K562 (cell line): ENCODE results near the gene BPHL. TPM values are rescaled to one million over a fixed set of nuclear protein-coding genes. Genes with fewer than 3 reads are reported as not detected.
"Not testable (repeated sequence)": the region's sequence is repeated elsewhere in the genome, so short reads cannot be mapped to it uniquely, and the experiment has no call there.

Experiments
- ATAC-seq: fragments of 200-7000 bp; cut with Tn5 transposase; 3 replicates; pipeline ENCODE4 v1.9.1; 2020; ENCODE audit warnings: moderate library complexity
- BruUV-seq: library from RNA; stranded (reverse); fragments of 400-500 nt; replicated peaks from 2 replicates; lab custom pipeline; 2021; lab: Mats Ljungman, UMichigan
- CTCF ChIA-PET: fragments of 300-600 bp; formaldehyde crosslinking; extraction: SDS; loops from one replicate; lab custom pipeline; 2021; ENCODE audit warnings: low intra/inter-chr PET ratio; lab: Yijun Ruan, JAX
- POLR2A ChIA-PET: fragments of 300-600, 350-650 bp; sonication (Branson Sonifier 250); formaldehyde crosslinking; extraction: SDS; loops from one replicate; lab custom pipeline; 2021; ENCODE audit warnings: antibody characterized with exemption, inconsistent platforms; lab: Yijun Ruan, JAX
- DNase-seq, 4 experiments: peaks; one replicate each; pipeline versions ENCODE4 v3.0.0 to v3.0.0-alpha.2; 2011 to 2018; ENCODE audit warnings: low spot score in 3 of 4, mixed read lengths in 3 of 4; ENCODE audit errors: extremely low read depth in 1 of 4
- FAIRE-seq: peaks from 2 replicates; lab custom pipeline; 2011; peaks lifted over from hg19 to GRCh38; lab: Jason Lieb, UNC
- H2AFZ ChIP-seq: 2 replicates; pipeline ENCODE4 v1.6.0; 2011; ENCODE audit warnings: low read depth, low read length, control low read depth, inconsistent platforms
- H3K27ac ChIP-seq: fragments of 200-600 bp; 3 replicates; pipeline ENCODE4 v1.8.0; 2011; ENCODE audit warnings: low read depth, mild to moderate bottlenecking, control low read depth, inconsistent platforms, low read length, moderate library complexity, mixed read lengths; ENCODE audit errors: extremely low read depth
- H3K27me3 ChIP-seq, 2 experiments: fragments of 300-600 bp in 1 of 2; 2 replicates in 1 of 2; 3 replicates in 1 of 2; pipeline versions ENCODE4 v1.6.0 to v1.8.0; 2011; ENCODE audit warnings: inconsistent platforms in 2 of 2, low read length in 2 of 2, mild to moderate bottlenecking in 1 of 2, mixed read lengths in 1 of 2, moderate library complexity in 1 of 2; ENCODE audit not compliant: control insufficient read depth in 2 of 2, insufficient read depth in 2 of 2
- H3K36me3 ChIP-seq: fragments of 300-600 bp; 3 replicates; pipeline ENCODE4 v1.8.0; 2011; ENCODE audit warnings: mild to moderate bottlenecking, low read length, inconsistent platforms; ENCODE audit not compliant: control insufficient read depth, insufficient read depth
- H3K4me1 ChIP-seq, 2 experiments: fragments of 200-600 bp in 1 of 2; replicated peaks in 1 of 2; 2 replicates in 1 of 2; 3 replicates in 1 of 2; pipeline versions ENCODE4 v1.5.1 to v1.8.0; 2011; ENCODE audit warnings: inconsistent platforms in 2 of 2, low read length in 2 of 2, mild to moderate bottlenecking in 1 of 2, mixed read lengths in 1 of 2, moderate library complexity in 1 of 2; ENCODE audit not compliant: control insufficient read depth in 2 of 2, insufficient read depth in 2 of 2
- H3K4me2 ChIP-seq: 2 replicates; pipeline ENCODE4 v1.6.1; 2011; ENCODE audit warnings: low read length, control low read depth, inconsistent platforms, mixed read lengths; ENCODE audit not compliant: insufficient read depth
- H3K4me3 ChIP-seq: fragments of 200-600 bp; sonication (generic), shearing (Covaris generic); 2 replicates; pipeline ENCODE4 v1.5.1; 2016; ENCODE audit warnings: control low read depth, inconsistent platforms
- H3K79me2 ChIP-seq: fragments of 200-600 bp; 3 replicates; pipeline ENCODE4 v1.8.0; 2011; ENCODE audit warnings: low read length, inconsistent platforms; ENCODE audit not compliant: control insufficient read depth, insufficient read depth
- H3K9ac ChIP-seq, 2 experiments: 2 replicates each; pipeline versions ENCODE4 v1.6.0 to v1.6.1; 2011; ENCODE audit warnings: low read depth in 2 of 2, low read length in 2 of 2, control low read depth in 1 of 2, inconsistent platforms in 1 of 2, mild to moderate bottlenecking in 1 of 2, mixed read lengths in 1 of 2; ENCODE audit not compliant: insufficient read depth in 1 of 2
- H3K9me1 ChIP-seq: one replicate; pipeline ENCODE4 v1.6.0; 2011; ENCODE audit warnings: inconsistent platforms, mild to moderate bottlenecking, low read length, moderate library complexity; ENCODE audit not compliant: control insufficient read depth, insufficient read depth
- H3K9me3 ChIP-seq: replicated peaks from 2 replicates; pipeline ENCODE4 v1.5.1; 2011; ENCODE audit warnings: low read depth, low read length, inconsistent platforms; ENCODE audit not compliant: control insufficient read depth, insufficient read depth
- H4K20me1 ChIP-seq: replicated peaks from 2 replicates; pipeline ENCODE4 v1.6.1; 2011; ENCODE audit warnings: low read length, inconsistent platforms, mixed read lengths; ENCODE audit not compliant: control insufficient read depth, insufficient read depth
- BRD9 ChIP-seq: fragments of 450-650 bp; IDR thresholded peaks from 2 replicates; pipeline ENCODE4 v1.6.1; 2018; ENCODE audit warnings: low read depth; ENCODE audit not compliant: partially characterized antibody
- CBX2 ChIP-seq: fragments of 200-600 bp; sonication (generic); IDR thresholded peaks from one replicate; pipeline ENCODE4 v1.6.1; 2012; ENCODE audit warnings: mild to moderate bottlenecking, low read length, inconsistent platforms; ENCODE audit not compliant: insufficient read depth, poor library complexity, severe bottlenecking
- ELF4 ChIP-seq: fragments of 450-650 bp; formaldehyde crosslinking; IDR thresholded peaks from 2 replicates; pipeline ENCODE4 v1.4.0; 2022; ENCODE audit warnings: missing genetic modification characterization
- FOXK2 ChIP-seq, 2 experiments: fragments of 450-650 bp; IDR thresholded peaks in 1 of 2; conservative IDR thresholded peaks in 1 of 2; 2 replicates each; pipeline ENCODE4 v1.6.1; 2016; ENCODE audit warnings: low read depth in 2 of 2, mild to moderate bottlenecking in 1 of 2
- GATAD2A ChIP-seq: fragments of 450-650 bp; IDR thresholded peaks from 2 replicates; pipeline ENCODE4 v1.6.1; 2017
- HDAC1 ChIP-seq, 2 experiments: fragments of 450-650 bp; IDR thresholded peaks; 2 replicates each; pipeline ENCODE4 v1.6.1; 2016 to 2017; ENCODE audit warnings: inconsistent platforms in 1 of 2, mild to moderate bottlenecking in 1 of 2, moderate library complexity in 1 of 2
- MECOM ChIP-seq: fragments of 250-450 bp; sonication (Bioruptor Pico); IDR thresholded peaks from 2 replicates; pipeline ENCODE4 v1.8.0; 2022; ENCODE audit warnings: inconsistent platforms
- NFYB ChIP-seq: IDR thresholded peaks from 2 replicates; pipeline ENCODE4 v1.6.1; 2011; ENCODE audit warnings: mild to moderate bottlenecking, moderate library complexity; ENCODE audit not compliant: insufficient read length; ENCODE audit errors: extremely low read depth
- PTRF ChIP-seq: fragments of 450-650 bp; IDR thresholded peaks from 2 replicates; pipeline ENCODE4 v1.6.1; 2016; ENCODE audit warnings: mild to moderate bottlenecking, missing genetic modification characterization, missing compliant biosample characterization
- TRIM28 ChIP-seq: fragments of 450-650 bp; IDR thresholded peaks from 2 replicates; pipeline ENCODE4 v1.6.1; 2017
- ZNF41 ChIP-seq: fragments of 250-450 bp; sonication (Bioruptor Pico); conservative IDR thresholded peaks from 2 replicates; pipeline ENCODE4 v1.4.0; 2020; ENCODE audit warnings: mild to moderate bottlenecking
- ZNF75A ChIP-seq: fragments of 450-650 bp; formaldehyde crosslinking; IDR thresholded peaks from 2 replicates; pipeline ENCODE4 v1.4.0; 2020; ENCODE audit warnings: mild to moderate bottlenecking
- WGBS: fragments of 100-300 bp; shearing (Covaris generic); methylation state at CpG from one replicate; pipeline ENCODE4 v1.1.6; 2016; ENCODE audit warnings: low coverage, mixed read lengths; ENCODE audit not compliant: insufficient coverage; ENCODE audit errors: missing lambda C conversion rate; 5-methylcytosine and 5-hydroxymethylcytosine counted together
- in situ Hi-C: fragments of 300-500 bp; cut with MboI; formaldehyde crosslinking; loops from 4 replicates; pipeline ENCODE4 v1.15.0; 2018; ENCODE audit warnings: inconsistent platforms, mixed read lengths
- intact Hi-C: fragments of 100-400 bp; cut with micrococcal nuclease; formaldehyde crosslinking; loops from 2 replicates; pipeline ENCODE4 v1.14.2; 2022
- polyA plus RNA-seq, 8 experiments: library from polyadenylated mRNA; depleted of rRNA in 4 of 8; stranded (reverse) in 5 of 8; unstranded in 3 of 8; fragments of >200 nt; fragmentation: Nextera tagmentation in 2 of 8; fragmentation: Illumina TruSeq in 1 of 8; extraction: Ambion mirVana in 2 of 8; extraction: Trizol in 1 of 8; gene quantifications; 2 replicates each; pipeline versions ENCODE4 v1.2.1 to v1.2.3, GENCODE V29; 2011 to 2014; ENCODE audit warnings: inconsistent platforms in 1 of 8, missing spikeins in 1 of 8
- total RNA-seq, 7 experiments: library from RNA; depleted of rRNA in 6 of 7; stranded (reverse); fragments of >200 nt in 6 of 7; fragmentation: Illumina TruSeq in 2 of 7; extraction: Trizol in 2 of 7; gene quantifications; 2 replicates each; pipeline versions ENCODE4 v1.2.1 to v1.2.3, GENCODE V29; 2011 to 2021; ENCODE audit warnings: low replicate concordance in 1 of 7
- TF ChIP-seq, protein P1 (sequence below): sonication (generic); formaldehyde crosslinking; IDR thresholded peaks from 2 replicates; pipeline ENCODE4 v1.8.1; 2023; ENCODE audit warnings: mild to moderate bottlenecking, missing genetic modification reagents, moderate library complexity
- TF ChIP-seq, protein P2 (sequence below): IDR thresholded peaks from 2 replicates; pipeline ENCODE4 v1.6.1; 2016; ENCODE audit warnings: missing genetic modification characterization, missing compliant biosample characterization
- TF ChIP-seq, protein P3 (sequence below): fragments of 450-650 bp; formaldehyde crosslinking; conservative IDR thresholded peaks from 2 replicates; pipeline ENCODE4 v1.4.0; 2022; ENCODE audit warnings: mild to moderate bottlenecking, missing genetic modification characterization

Gene BPHL
- total and polyA plus RNA-seq, 9 of the 15 experiments (the other 6 are each of a cell fraction or from before 2014, with no cell fraction given), result 3.5 to 17.4 (median 8.2) TPM

DNA sequence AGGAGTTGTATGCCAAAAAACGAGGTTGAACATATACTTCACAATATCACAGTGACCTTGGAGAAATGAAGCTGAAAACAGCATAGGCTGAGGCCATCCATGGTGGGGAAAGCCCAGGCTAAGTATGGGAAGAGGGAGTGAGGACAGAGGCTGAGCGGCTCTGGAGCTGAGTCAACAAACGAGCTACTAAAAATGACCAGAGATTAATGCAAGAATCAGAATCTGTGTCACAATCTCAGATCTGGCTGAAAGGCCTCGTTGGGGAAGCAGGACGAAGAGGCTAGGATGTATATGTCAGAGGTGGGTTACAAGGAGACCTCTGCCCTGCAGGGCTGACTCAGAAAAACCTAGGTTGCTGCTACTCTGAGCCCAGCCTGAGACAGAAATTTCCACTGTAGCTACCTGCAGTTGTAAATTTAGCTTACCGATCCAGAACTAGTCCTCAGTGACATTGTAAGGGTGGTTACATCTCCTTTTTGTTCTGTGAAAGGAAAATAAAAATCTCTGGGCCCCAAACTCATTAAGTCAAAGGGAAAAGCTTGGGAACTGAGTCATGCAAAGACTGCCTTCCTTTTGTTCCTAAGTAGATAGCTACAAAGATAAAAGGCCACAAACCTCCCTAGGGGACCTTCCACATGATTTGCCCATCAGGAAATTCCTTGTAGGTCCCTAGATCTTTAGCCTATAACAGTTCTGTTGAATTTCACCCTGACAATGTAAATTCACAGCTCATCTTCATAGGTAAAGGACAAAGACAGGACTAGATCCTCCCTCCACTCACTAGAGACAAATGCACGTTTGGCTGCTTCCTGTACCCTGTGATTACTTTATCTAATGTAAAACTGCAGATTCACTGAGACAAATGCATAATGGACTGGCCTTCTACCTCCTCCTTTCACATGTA, 47.4 kb downstream of the BPHL start (continued):
- TF ChIP-seq GATAD2A (peak; percentile 52; the same call in 1 of the 2 replicates), CBX2 (no peak), NFYB (no peak)
- TF ChIP-seq, protein P1, sequence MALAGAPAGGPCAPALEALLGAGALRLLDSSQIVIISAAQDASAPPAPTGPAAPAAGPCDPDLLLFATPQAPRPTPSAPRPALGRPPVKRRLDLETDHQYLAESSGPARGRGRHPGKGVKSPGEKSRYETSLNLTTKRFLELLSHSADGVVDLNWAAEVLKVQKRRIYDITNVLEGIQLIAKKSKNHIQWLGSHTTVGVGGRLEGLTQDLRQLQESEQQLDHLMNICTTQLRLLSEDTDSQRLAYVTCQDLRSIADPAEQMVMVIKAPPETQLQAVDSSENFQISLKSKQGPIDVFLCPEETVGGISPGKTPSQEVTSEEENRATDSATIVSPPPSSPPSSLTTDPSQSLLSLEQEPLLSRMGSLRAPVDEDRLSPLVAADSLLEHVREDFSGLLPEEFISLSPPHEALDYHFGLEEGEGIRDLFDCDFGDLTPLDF, result no peak

DNA sequence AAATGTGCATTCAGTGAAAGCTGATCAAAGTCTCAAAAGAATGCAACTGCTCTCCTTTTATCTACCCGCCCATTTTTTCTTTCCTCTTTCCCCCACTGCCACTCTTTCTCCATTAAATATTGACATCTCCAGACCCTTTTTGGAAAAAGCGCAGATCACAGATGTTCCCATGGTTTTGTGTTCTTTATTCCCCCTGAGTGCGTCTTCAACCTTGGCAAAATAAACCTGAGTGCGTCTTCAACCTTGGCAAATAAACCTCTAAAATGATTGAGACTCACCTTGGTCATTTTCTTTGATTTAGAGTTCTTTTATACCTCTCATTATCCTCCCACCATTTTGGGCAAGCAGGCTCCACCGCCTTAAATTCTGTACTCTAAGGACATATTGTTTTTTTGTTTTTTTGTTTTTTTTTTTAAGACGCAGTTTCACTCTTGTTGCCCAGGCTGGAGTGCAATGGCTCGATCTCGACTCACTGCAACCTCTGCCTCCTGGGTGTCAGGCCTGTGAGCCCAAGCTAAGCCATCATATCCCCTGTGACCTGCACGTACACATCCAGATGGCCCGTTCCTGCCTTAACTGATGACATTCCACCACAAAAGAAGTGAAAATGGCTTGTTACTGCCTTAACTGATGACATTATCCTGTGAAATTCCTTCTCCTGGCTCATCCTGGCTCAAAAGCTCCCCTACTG, 48.2 kb downstream of the BPHL start:
- BruUV-seq, DNase-seq, H3K9me1 ChIP-seq, in situ Hi-C loops, H3K27me3 ChIP-seq, H3K36me3 ChIP-seq, CTCF ChIA-PET, intact Hi-C loops, ATAC-seq, H3K9me3 ChIP-seq, FAIRE-seq, H4K20me1 ChIP-seq, H3K4me3 ChIP-seq: not testable (repeated sequence)
- peak overlapping the region; percentile 51; the same call in 1 of the 2 replicates for H3K4me2 ChIP-seq
- peaks cover 14 to 47% of the 10 kb centered on the region in 2 experiments for H3K4me1 ChIP-seq
- POLR2A ChIA-PET, result interaction anchor here (0.8 to 2.3 kb wide), 7 partner anchors 9 to 42 kb away, joined by 3 to 15 read pairs (median 3); partner anchors contain the start of gene TUBB2A
- peak overlapping the region; percentile 71 for H3K27ac ChIP-seq
- 50% methylated on average over 10 of the region's 10 CpGs for WGBS
- H2AFZ ChIP-seq, result peak overlapping the region; percentile 84
- H3K9ac ChIP-seq, result peak overlapping the region in 1 of 2 experiments; percentile 42; a peak in 2 of 4 replicates
- peaks cover 12% of the 10 kb centered on the region for H3K79me2 ChIP-seq
- 0 out of 2 replicates have a peak, but pooled peaks have one; percentile 20 for TF ChIP-seq TRIM28
- 0 out of 2 replicates have a peak, but pooled peaks have one; percentile 34 for TF ChIP-seq ELF4 (CRISPR knock-in tag)
- peak; percentile 73 for TF ChIP-seq BRD9
- TF ChIP-seq ZNF41 (CRISPR knock-in tag), result 0 out of 2 replicates have a peak, but pooled peaks have one; percentile 36
- peak in 1 of 2 experiments; percentile 41; a peak in 1 of 4 replicates for TF ChIP-seq HDAC1 (IDR thresholded peaks at IDR 0.05)
- peak in 1 of 2 experiments; percentile 2; a peak in 1 of 4 replicates for TF ChIP-seq FOXK2 (conservative IDR thresholded peaks at IDR 0.05 in 1 of 2, IDR thresholded peaks at IDR 0.05 in 1 of 2; ENCODE audit: low read depth in 2 of 2)
- TF ChIP-seq, protein P2, sequence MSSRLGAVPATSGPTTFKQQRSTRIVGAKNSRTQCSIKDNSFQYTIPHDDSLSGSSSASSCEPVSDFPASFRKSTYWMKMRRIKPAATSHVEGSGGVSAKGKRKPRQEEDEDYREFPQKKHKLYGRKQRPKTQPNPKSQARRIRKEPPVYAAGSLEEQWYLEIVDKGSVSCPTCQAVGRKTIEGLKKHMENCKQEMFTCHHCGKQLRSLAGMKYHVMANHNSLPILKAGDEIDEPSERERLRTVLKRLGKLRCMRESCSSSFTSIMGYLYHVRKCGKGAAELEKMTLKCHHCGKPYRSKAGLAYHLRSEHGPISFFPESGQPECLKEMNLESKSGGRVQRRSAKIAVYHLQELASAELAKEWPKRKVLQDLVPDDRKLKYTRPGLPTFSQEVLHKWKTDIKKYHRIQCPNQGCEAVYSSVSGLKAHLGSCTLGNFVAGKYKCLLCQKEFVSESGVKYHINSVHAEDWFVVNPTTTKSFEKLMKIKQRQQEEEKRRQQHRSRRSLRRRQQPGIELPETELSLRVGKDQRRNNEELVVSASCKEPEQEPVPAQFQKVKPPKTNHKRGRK (tag), result peak; percentile 64; the same call in 1 of the 2 replicates
- TF ChIP-seq PTRF (tag), result peak; percentile 49
- TF ChIP-seq MECOM (CRISPR knock-in tag), result peak; percentile 61; the same call in 1 of the 2 replicates
- TF ChIP-seq, protein P3, sequence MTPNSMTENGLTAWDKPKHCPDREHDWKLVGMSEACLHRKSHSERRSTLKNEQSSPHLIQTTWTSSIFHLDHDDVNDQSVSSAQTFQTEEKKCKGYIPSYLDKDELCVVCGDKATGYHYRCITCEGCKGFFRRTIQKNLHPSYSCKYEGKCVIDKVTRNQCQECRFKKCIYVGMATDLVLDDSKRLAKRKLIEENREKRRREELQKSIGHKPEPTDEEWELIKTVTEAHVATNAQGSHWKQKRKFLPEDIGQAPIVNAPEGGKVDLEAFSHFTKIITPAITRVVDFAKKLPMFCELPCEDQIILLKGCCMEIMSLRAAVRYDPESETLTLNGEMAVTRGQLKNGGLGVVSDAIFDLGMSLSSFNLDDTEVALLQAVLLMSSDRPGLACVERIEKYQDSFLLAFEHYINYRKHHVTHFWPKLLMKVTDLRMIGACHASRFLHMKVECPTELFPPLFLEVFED (CRISPR knock-in tag), result 0 out of 2 replicates have a peak, but pooled peaks have one; percentile 45
- TF ChIP-seq ZNF75A, result 0 out of 2 replicates have a peak, but pooled peaks have one; percentile 35
